ENCODE results near the gene SLC49A3. TPM values are rescaled to one million over a fixed set of nuclear protein-coding genes. Genes with fewer than 3 reads are reported as not detected.

Gene SLC49A3
- total and polyA plus RNA-seq, 2 of the 4 experiments (the other 2 are of a cell fraction), result under 0.01 to 0.32 TPM

DNA sequence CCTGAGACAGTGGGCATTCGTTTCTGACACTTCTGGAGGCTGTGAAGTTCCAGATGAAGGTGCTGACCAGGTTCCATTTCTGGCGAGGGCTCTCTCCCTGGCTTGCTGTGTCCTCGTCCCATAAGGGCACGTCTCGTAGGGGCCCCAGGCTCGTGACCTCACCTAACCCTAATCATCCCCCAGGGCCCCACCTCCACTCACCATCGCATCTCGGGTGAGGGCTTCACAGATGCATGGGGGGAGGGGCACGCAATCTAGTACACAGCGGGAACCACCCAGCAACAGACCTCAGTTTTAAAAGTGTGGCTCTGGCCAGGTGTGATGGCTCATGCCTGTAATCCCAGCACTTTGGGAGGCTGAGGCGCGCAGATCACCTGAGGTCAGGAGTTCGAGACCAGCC is 41.5 kb downstream of the SLC49A3 start:
- Histone ChIP-seq H3K56ac (ENCODE audit: extremely low read depth, insufficient read depth, low read length) (no peak overlapping the region), H3K23ac (ENCODE audit: low read depth, low read length) (no peak overlapping the region), H2BK120ac (ENCODE audit: low read depth, low read length) (no peak overlapping the region), H2BK15ac (ENCODE audit: low read depth, low read length) (no peak overlapping the region), H3K14ac (replicated peaks; ENCODE audit: low read depth, low read length) (no peak overlapping the region), H2AK9ac (replicated peaks; ENCODE audit: low read depth, low read length, poor library complexity) (no peak overlapping the region), H3K9me1 (ENCODE audit: insufficient read depth, low read length) (no peaks in the 10 kb centered on the region), H3K4ac (ENCODE audit: low read depth, low read length) (no peak overlapping the region), H3K9me3 (ENCODE audit: control insufficient read depth, insufficient read depth, low read length) (peaks cover 3% of the 10 kb centered on the region), H4K8ac (ENCODE audit: low read depth in 2 of 2, low read length in 2 of 2) (no peak overlapping the region), H3K27me3 (ENCODE audit: control insufficient read depth, insufficient read depth, low read length) (peaks cover 11% of the 10 kb centered on the region; the same call in 1 of the 2 replicates), H4K5ac (ENCODE audit: low read depth, low read length) (no peak overlapping the region), H3K4me3 (ENCODE audit: insufficient read depth, low read depth, low read length) (no peak overlapping the region), H2BK20ac (ENCODE audit: low read depth, low read length) (no peak overlapping the region), H4K91ac (ENCODE audit: insufficient read depth, low read depth, low read length) (no peak overlapping the region), H3K79me1 (ENCODE audit: low read depth in 1 of 2, low read length in 2 of 2) (no peaks in the 10 kb centered on the region), H2AK5ac (ENCODE audit: low read depth, low read length) (no peak overlapping the region), H2BK5ac (ENCODE audit: low read depth, low read length, poor library complexity, severe bottlenecking) (no peak overlapping the region), H3K9ac (ENCODE audit: low read depth, low read length) (no peak overlapping the region), H3K18ac (ENCODE audit: low read depth, low read length) (no peak overlapping the region), H3K4me2 (ENCODE audit: low read depth, low read length) (no peak overlapping the region), H3K27ac (ENCODE audit: insufficient read depth, low read length) (no peak overlapping the region), H4K20me1 (ENCODE audit: insufficient read depth, low read length) (no peaks in the 10 kb centered on the region), H2AFZ (replicated peaks; ENCODE audit: low read length, poor library complexity) (no peak overlapping the region), H3K4me1 (ENCODE audit: control insufficient read depth, insufficient read depth, low read length) (no peaks in the 10 kb centered on the region), H3K36me3 (ENCODE audit: control insufficient read depth, insufficient read depth, low read length) (no peaks in the 10 kb centered on the region)
- TF ChIP-seq MAZ (IDR thresholded peaks at IDR 0.05; ENCODE audit: borderline replicate concordance, low read depth, low read length) (no peak), RCOR1 (IDR thresholded peaks at IDR 0.05; ENCODE audit: insufficient replicate concordance, low read length) (no peak), MXI1 (IDR thresholded peaks at IDR 0.05; ENCODE audit: borderline replicate concordance, low read depth, low read length) (no peak), BHLHE40 (IDR thresholded peaks at IDR 0.05; ENCODE audit: low read depth, low read length) (no peak), MAFK (IDR thresholded peaks at IDR 0.05; ENCODE audit: low read depth, low read length) (no peak), CTCF (conservative IDR thresholded peaks at IDR 0.05; ENCODE audit: low read depth, low read length) (no peak), USF2 (IDR thresholded peaks at IDR 0.05; ENCODE audit: low read depth, low read length) (no peak), NFE2L2 (IDR thresholded peaks at IDR 0.05; ENCODE audit: low read depth, low read length) (no peak), SMC3 (IDR thresholded peaks at IDR 0.05; ENCODE audit: low read depth, low read length) (no peak), RFX5 (IDR thresholded peaks at IDR 0.05; ENCODE audit: low read depth, low read length) (no peak), POLR2A (IDR thresholded peaks at IDR 0.05; ENCODE audit: low read depth, low read length) (no peak), CEBPB (IDR thresholded peaks at IDR 0.05; ENCODE audit: low read depth, low read length) (no peak), FOS (IDR thresholded peaks at IDR 0.05; ENCODE audit: low read depth, low read length) (no peak), CHD1 (IDR thresholded peaks at IDR 0.05; ENCODE audit: low read depth, low read length) (no peak), RAD21 (IDR thresholded peaks at IDR 0.05; ENCODE audit: low read length) (no peak), ELK1 (IDR thresholded peaks at IDR 0.05; ENCODE audit: borderline replicate concordance, low read depth, low read length) (no peak)
- BruUV-seq (replicated peaks), result no TSS peak
- no peak for ATAC-seq (ENCODE audit: low read depth)
- in situ Hi-C loops (cut with MboI; ENCODE audit: low sequenced_read_pairs), result no loop called here
- 57% methylated on average over 1 of the region's 13 CpGs; no CpG with 5 or more reads in 1 of the 2 experiments for WGBS, 2 experiments (ENCODE audit: extremely low coverage in 2 of 2, insufficient read length in 1 of 2)
- dilution Hi-C loops (cut with HindIII; ENCODE audit: low sequenced_read_pairs, unreplicated experiment), result no loop called here
- intact Hi-C loops (cut with micrococcal nuclease), result no loop called here
- POLR2A ChIA-PET (ENCODE audit: unreplicated experiment), result no interaction called here
- CTCF ChIA-PET, result no interaction called here
- DNase-seq, result no peak
